CD4-positive, alpha-beta T cell treated with Interleukin-2 at 100 ng/mL for 4 hours (primary cell): ENCODE data around the gene PKIB.
"Not testable (repeated sequence)": the region's sequence is repeated elsewhere in the genome, so short reads cannot be mapped to it uniquely, and the experiment has no call there.

Experiments used
- DNase-seq: peaks from one replicate; pipeline ENCODE4 v3.0.0-alpha.2; 2020; ENCODE audit warnings: low spot score

Gene PKIB, protein sequence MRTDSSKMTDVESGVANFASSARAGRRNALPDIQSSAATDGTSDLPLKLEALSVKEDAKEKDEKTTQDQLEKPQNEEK

DNA sequence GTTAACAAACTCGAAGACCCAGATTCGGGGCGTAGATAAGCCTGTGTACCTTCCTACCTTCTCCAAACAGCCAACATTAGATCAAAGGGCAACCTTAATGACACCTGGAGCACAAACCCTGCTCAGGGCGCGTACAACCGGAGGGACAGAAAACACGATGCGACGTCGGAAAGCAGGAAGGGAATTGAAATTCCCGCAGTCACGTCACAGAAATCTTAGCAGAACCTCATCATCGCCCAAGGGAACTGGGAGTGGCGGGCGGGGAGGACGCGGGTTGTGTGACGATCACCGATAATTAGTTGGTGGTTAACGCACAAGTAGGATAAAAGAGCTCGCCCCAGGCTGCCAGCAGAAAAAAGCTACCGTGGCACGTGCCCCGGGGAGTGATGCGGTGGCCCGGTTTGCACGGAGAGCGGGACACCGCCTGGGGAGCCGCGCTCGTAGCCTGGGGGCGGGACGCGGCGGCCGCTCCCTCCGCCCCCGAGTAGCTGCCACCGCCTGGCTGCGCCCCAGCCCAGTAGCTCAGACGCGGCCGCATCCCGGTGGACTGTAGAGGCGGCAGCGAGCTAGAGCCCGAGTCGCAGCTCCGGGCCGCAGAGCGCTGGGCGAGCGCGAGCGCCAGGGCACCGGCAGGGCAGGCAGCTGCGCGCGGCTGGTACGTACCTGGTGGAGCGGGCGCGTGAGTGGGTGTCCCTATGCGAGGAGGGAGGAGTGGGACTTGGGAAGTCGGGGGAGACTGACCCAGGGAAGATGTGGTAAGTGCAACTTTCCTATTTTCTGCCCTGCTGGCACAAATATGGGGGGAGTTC lies at the start of gene PKIB:
TSS of gene PKIB (plus strand) at position 525 of the 809 bp plus-strand sequence. CDS start 107,390 bp downstream, outside the sequence.
- DNase-seq, result peak; percentile 28

DNA sequence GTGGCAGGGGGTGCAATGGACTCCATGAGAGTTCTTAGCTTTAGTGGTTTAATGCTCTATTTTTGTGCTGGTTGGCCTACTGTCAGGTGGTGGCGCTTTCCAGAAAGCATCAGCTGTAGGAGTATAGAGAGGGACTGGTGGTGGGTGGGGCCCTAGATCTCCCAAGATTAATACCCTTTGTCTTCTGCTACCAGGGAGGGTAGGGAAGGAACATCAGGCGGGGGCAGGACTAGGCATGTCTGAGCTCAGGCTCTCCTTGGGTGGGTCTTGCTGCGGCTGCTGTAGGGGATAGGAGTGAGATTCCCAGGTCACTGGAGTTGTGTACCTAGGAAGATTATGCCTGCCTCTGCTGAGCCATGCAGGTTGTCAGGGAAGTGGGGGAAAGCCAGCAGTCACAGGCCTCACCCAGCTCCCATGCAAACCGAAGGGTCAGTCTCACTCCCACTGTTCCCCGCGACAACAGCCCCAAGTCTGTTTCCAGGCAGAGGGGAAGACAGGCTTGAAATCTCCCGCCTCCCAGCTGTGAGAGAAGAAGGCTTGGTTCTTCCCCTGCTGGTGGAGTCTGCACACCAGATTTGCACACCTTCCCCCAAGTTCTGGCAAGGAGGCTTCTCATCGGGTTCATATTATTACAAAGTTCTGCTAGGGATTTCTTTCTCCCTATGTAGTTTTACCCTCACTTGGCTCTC lies 46.7 kb upstream of the PKIB start:
- DNase-seq, result no peak

DNA sequence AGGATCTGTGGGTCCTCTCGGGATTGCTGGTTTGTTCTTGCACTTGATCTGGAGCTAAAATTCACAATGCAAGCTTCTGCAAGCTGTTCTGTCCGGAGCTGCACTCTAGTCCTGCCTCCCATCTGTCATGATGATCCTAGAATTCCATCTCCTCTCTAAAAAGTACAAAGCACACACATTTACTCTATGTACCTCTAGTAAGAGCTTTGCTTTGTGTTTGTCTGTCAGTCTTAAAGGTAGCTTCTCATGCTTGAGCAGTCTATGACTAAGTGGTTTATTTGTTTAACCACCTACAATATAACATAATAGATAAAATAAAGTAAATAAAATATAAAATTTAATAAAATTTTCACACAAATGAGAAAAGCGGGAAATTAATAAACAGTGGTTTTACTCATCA lies 46.0 kb upstream of the PKIB start:
- DNase-seq, result no peak

DNA sequence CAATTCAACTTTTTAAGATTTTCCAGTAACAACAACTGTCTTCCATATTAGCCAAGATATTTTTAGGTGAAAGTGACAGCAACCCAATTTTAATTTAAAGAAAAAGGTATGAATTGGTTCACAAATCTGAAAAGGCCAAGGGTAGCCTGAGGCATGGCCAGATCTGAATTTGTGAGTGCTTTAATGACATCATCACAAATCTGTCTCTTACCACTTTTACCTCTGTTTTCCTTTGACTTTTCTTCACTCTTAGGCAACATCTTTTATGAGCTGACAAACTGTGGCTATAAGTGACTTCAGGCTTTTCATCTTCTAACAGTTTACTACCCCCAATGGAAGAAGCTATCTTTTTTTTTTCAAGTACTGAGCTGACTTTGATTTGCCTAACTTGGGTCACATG lies 44.5 kb upstream of the PKIB start:
- no peak for DNase-seq

DNA sequence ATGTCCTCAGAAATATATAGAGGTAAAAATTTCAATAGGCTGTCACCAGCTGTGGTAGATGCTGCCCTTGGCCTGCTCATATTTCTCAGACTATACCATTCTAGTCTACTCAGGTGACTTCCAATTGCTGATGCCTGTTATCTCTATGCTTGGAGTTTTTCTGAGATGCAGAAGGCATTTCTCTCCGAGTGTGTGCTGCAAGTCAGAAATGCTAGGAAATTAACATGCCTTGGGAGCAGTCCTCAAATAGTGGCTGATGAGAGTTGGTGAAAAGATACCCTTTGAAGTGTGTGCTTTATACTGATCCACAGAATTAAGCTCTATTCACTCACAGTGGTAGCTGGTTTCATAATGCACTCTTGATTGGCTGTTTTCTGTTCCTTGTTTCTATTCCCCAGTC lies 43.2 kb upstream of the PKIB start:
- DNase-seq, result no peak

DNA sequence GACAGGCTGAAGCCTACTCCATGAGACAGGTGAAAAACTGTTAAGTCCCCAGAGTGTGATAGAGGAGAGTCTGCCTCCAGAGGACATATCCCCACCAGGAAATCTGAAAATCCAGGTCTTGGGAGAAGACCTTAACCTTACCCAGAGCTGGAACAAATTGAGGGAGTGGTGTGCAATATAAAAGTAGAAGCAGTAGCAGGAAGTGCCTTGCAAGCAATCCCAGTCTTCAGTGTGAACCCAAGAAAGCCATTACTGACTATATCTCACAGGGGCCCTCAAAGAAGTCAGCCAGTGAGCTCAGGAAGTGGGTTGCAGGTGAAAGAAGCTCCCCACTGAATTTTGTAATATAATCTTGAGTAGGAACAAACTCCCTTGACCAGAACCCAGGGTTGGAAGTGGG lies 41.9 kb upstream of the PKIB start:
- DNase-seq, result no peak

DNA sequence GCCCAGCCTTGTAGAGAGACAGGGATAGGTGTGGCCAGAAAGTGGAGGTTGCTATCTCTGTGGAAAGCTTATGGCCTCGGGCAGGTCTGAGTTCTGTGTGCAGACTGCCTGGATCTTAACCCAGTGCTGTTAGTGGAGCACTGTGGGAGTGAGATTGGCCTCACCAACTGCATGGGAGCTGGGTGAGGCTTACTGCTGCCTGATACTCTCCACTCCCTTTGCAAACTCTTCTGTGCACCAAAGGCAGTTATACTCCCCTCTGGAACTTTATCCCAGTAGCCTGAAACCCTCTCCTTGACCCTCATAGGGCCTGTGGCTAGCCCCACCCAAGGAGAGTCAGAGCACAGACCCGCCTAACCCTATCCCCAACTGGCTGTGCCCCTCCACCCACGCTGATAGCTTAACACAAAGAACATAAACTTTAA lies 41.4 kb upstream of the PKIB start:
- no peak for DNase-seq

DNA sequence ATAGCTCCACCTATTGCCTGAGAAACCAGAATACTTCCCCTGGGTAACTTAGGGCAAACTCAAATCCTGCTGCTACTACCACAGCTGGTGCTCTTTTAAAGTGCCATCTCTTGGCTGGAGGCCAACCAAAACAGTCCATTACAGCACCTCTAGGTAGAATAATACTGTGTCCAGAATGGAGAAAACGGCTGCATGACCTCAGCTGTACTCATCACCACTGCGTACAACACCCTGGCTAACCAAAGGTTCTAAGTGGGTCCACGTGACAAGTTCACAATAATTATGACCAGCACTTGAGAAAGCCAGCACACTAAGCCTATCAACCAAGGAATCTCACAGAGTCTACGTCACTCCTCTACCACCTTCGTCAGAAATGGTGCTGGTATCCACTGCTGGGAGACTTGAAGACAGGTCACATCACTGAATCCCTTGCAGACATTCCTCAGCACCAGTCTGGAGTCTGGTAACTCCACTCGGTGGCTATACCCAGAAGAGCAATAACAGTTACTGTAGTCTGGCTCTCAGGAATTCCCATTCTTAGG lies 40.9 kb upstream of the PKIB start:
- no peak for DNase-seq

DNA sequence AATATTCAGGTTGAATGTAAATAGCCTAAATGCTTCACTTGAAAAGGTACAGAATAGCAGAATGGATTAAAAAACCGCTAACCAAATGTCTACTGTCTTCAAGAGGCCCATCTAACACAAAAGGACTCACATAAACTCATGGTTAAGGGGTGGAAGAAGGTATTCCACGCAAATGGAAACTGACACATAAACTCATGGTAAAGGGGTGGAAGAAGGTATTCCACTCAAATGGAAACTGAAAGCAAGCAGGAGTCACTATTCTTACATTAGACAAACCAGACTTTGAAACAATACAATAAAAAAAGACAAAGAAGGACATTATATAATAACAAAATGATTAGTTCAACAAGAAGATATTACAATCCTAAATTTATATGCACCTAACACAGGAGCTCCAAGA lies 38.3 kb upstream of the PKIB start:
- no peak for DNase-seq

DNA sequence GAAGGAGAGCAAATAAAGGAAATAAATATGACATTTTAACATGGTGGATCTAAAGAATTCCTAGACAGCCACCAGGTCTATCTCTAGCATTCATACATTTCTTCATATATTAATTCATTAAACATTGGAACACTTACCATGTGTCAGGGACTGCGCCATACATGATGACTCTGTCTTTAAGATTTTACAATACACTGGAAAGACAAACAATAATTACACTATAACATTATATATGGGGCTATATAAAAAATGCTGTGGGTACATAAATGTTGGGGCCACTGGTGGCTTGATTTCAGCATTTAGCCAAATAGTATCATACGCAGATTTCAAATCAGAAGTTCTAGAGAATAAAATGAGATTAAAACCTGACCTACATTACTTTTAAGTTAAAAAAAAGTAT lies 33.3 kb upstream of the PKIB start:
- no peak for DNase-seq

DNA sequence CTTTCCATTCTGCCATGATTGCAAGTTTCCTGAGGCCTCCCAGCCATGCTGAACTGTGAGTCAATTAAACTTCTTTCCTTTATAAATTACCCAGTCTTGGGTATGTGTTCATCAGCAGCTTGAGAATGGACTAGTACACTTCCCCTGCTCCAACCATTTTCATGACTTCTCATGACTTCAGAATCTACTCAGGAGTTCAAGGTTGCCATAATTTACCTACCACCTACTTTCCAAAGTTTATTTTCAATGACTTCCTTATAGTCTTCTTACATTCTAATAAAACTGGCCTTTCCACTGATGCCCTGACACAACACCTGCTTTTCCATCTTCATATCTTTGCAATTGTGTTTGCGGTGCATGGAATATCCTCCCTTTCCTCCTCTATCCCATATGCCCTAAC lies 31.2 kb upstream of the PKIB start:
- no peak for DNase-seq

DNA sequence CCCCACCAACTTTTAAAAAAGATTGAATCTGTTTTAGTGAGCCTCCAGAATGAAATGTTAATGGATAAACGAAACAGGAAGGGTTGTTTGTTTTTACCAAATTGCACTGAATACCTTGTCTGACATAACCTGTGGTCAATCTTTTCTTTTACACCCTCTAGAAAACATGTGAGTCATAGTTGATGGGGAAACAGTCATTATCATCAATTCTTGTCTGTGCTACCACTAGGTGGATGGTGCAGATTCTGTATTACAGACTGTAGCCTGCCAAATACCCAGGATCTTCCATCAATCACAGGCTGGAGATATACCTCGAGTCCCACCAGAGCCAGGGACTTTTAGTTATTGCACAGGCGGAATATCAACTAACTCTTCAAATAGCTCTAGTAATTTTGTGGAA lies 29.5 kb upstream of the PKIB start:
- no peak for DNase-seq

DNA sequence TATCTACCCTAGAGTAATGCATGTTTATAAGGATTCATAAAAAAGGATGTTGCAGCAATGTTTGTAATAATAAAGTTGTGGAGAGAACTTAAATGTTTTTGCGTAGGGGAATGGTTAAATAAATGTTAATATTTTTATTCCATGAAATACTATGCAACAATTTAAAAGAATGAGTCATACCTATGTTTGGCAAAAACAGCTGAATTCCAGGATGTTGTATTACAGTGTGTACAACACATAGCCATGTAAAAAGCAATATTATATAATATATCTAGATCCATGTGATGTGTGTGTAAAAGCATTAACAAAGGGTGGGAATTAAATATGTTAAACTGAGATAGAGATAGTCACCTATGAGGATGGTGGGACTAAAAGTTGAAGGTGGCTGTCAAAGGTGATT lies 21.1 kb upstream of the PKIB start:
- DNase-seq, result no peak

DNA sequence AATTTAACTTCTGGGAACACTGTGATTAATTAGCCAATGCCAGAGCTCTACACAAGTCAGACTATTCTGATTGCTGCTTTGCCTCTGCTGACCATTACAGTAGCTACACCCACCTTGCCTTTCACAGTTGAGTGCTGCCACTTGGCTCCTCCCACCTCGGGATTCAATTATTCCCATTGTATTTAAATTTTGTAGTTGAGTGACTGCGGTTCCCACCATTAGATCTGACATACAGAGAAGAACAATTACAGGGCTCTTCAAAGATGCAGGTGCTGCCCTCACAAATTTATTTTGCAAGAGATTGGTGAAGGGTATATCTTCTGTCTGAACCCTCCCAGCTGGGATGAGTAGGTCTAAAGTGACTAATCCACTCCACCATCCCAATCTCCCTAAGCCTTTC lies 11.9 kb upstream of the PKIB start:
- not testable (repeated sequence) for DNase-seq

DNA sequence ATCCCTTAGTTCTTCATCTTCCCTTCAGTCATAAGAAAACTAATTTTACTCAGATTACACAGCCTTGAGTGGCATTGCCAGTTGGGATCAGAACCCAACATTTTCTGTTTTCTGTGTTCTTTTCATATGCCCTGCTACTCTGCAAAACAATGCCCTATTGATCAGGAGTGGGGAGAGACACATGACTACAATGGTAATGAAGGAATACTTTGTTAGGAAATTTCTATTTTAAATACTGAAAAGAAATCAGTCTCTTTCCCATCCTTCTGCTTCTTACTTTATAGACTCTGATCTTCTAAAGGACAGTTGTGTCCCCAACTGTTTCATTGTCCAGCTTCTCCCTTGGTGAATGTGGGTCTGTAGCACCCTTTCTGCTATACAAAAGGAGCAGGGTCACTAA lies 5.5 kb upstream of the PKIB start:
- DNase-seq, result no peak

DNA sequence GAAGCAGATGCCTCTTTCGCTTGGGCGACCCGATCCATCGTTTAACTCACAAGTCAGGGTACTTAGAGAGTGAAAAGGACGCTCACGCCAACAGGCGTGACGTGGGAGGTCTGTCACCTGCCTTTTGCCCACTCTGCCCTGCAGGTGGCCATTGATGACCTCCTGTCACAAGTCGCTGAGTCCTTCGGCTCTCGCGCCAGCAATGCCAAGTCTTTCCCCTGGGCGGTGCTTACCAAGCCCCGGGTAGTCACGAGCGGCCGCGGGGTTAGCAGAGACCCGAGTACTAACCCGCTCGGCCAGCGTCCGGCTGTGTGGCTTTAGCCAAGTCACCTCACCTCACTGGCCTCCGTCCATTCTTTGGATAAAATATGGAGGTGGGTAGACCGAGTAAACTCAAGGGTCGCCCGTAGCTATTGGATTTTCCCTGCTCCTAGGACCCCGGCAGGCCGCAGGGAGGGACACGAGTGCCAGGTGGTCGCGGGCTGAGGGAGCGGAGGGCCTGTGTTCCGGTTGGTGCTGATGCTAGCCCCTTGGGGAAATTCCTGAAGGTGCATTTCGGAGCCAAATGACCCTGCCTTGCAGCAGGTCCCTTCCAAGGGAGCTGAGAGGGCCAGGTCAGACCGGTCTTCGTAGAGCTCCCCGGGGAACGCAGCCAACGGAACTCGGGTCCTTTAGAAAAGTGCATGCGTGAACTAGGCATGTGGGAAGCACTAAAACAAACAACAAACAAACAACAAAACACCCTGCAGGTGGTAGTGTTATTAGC lies 668 bp downstream of the PKIB start:
- DNase-seq, result peak; percentile 1

DNA sequence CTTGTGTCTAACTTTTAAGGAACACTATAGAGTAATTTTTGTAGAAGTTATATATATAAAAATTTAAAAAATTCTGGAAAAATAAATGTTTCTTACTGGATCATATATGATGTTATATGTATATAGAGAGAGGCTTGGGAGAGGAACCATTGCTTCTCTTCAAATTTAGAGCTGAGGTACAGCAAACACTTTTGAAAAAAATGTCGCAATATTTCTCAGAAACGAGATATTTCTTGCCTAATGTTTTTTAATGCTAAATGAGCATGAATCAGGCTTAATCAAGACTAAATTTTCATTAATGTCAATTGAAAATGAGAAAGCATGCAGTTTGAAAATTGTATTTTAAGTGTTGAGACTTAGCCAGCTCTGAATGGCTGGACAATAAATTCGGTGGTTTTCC lies 2.6 kb downstream of the PKIB start:
- no peak for DNase-seq

DNA sequence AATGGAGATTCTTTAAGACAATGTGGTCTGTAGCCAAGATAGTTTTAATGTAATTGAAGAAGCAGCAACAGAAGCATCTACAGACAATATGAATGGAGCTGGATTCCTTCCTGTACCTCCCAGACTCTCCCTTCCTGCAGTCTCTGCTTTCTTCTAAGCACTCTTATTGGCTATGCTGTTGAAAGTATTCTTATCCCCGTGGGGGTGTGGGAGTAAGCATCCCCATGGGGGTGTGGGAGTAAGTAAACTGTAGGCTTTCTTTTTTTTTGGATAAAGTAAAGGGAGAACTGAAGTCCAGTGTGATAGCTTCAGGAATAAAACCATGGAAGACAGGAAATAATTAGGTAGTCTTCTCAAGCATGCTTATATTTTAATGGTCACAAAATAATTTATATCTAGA lies 4.1 kb downstream of the PKIB start:
- DNase-seq, result no peak

DNA sequence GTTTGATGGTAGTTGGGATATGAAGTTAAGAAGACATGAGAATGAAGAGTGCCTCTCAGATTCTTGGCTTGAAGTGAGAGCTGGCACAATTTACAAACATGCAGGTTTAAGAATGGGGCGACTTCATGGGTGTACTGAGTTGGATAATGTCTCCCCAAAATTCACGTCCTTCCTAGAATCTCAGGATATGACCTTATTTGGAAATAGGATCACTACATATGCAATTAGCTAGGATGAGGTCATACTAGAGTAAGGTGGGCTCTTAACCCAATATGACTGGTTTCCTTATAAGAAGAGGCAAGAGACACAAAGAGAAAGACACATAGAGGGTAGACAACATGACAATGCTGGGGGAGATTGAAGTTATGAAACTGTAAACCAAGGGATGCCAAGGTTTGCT lies 5.2 kb downstream of the PKIB start:
- DNase-seq, result no peak

DNA sequence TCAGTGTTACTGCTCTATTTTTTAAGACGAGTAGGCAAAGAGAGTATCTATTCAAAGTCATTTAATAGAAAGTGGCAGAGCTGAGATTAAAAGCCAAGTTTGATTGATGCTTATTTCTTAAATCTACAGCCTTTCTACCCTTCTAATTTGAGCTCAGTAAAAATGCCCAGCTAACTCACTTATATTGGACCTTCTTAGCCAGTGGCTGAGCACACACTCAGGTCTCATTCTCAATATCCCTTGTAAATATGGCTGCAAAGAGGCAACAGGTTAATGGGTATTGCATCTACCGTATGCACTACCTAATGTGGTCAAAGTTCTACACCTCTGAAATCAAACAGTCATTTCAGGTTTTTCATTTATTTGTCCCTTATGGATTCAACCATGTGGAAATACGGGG lies 6.7 kb downstream of the PKIB start:
- no peak for DNase-seq

DNA sequence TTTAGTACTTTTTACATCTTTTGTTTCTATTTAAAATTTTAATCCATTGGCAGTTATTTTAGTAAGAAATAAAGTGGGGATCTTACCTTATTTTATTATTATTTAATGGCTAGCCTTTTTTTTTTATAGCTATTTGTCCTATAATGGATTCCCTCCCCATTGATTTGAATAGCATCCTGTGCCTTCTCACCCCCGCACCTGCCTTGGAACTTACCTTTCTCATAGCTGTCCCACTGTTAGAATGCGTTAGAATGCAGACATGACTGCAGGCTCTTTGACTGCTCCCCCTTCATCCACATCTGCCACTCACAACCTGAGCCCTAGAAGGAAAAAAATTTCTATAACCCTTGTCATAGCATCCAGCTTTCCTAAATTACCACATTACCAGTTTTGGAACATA lies 9.1 kb downstream of the PKIB start:
- DNase-seq, result no peak

DNA sequence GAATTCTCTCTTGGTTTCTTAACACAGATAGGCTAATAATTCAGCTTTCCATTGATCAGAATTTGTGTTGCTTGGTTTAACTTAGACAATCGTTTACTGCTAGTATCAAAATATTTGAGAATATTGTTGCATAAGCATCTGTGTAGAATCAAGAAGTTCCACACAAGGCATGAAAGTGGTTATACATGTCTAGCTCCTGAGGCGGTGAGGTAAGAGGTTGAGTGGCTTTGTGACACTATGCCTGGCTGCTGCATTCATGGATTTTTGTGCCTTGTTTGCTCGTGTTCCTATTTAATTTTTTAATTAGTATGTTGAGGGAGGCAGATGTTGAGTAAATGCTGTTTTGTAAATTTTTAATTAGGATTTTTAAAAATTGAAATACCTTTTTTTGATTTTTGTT lies 10.2 kb downstream of the PKIB start:
- no peak for DNase-seq

DNA sequence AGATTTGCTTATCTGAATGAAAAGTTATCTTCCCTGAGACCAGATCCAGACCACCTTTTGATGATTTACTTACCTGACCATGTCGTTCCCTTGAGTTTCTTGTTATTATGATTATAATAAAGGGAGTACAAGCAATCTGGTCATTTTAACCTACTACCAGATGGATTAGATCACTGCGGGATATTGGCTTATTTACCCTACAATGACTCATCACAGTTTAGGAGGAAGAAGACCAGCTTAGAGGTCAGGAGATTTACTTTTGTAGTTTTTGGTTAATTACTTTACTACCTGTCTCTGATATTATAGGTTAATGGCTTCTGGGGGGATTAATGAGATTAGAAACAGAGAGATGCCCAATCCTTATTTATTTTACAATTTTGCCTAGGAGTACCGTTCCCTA lies 10.7 kb downstream of the PKIB start:
- DNase-seq, result no peak
